ENCODE data around the gene ANKRD34B. TPM values are rescaled to one million over a fixed set of nuclear protein-coding genes. Genes with fewer than 3 reads are reported as not detected.

ANKRD34B gene
- total and polyA plus RNA-seq, 2 donors (not counting 1 experiment from before 2014, with no cell fraction given): not detected

DNA sequence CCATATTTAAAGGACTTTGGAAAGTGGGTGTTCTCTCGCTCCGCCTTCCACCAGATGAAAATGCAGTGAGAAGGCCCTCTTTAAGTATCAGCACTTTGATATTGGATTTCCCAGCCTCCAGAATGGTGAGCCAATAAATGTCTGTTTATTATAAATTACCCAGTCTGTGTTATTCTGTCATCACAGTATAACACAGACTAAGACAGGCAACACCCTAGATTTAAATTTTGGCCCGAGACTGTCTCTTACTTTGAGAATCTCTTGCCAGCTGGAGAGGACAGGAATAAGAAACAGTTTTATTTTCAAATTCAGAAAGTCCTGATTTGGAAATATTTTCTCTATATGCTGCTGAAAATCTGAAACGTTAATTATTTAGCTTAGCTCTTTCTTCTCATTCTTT lies 60.7 kb downstream of the ANKRD34B start:
- Histone ChIP-seq H3K36me3 (replicated peaks in 1 of 2; ENCODE audit: control extremely low read depth in 1 of 2, control insufficient read depth in 1 of 2, extremely low read depth in 1 of 2, insufficient read depth in 2 of 2, low read length in 1 of 2) (no peaks in the 10 kb centered on the region), H3K9ac (ENCODE audit: low read length) (no peak overlapping the region), H3K4me2 (replicated peaks; ENCODE audit: low read depth, low read length, poor library complexity, severe bottlenecking) (no peak overlapping the region), H3K27me3 (replicated peaks in 1 of 4; ENCODE audit: control extremely low read depth in 1 of 4, control insufficient read depth in 3 of 4, insufficient read depth in 4 of 4, low read length in 3 of 4) (no peaks in the 10 kb centered on the region), H2AFZ (ENCODE audit: insufficient read depth, low read depth, low read length, poor library complexity, severe bottlenecking) (no peak overlapping the region), H3K9me3 (ENCODE audit: control extremely low read depth in 1 of 3, control insufficient read depth in 2 of 3, insufficient read depth in 1 of 3, low read length in 2 of 3) (no peaks in the 10 kb centered on the region), H3K79me2 (ENCODE audit: control insufficient read depth, insufficient read depth, low read length) (no peaks in the 10 kb centered on the region), H3K4me1 (ENCODE audit: control insufficient read depth in 2 of 2, insufficient read depth in 2 of 2, low read length in 2 of 2) (no peaks in the 10 kb centered on the region), H4K20me1 (ENCODE audit: control insufficient read depth, insufficient read depth, low read length, poor library complexity, severe bottlenecking) (no peaks in the 10 kb centered on the region), H3K27ac (ENCODE audit: low read length in 2 of 2) (no peak overlapping the region), H3K4me3 (ENCODE audit: control extremely low read depth in 1 of 5, extremely low read depth in 1 of 5, insufficient read depth in 1 of 5, low read depth in 2 of 5, low read length in 4 of 5) (no peak overlapping the region)
- no peak for DNase-seq
- Mint-ChIP-seq H3K9me3 (ENCODE audit: insufficient read depth) (no peaks in the 10 kb centered on the region), H3K27ac (no peak overlapping the region), H3K27me3 (peaks cover 7% of the 10 kb centered on the region), H3K4me3 (no peak overlapping the region), H3K4me1 (no peaks in the 10 kb centered on the region)
- TF ChIP-seq EZH2 (IDR thresholded peaks at IDR 0.05; ENCODE audit: borderline replicate concordance, insufficient read depth, low read depth, low read length, poor library complexity, severe bottlenecking): no peak
- TF ChIP-seq, protein P1, sequence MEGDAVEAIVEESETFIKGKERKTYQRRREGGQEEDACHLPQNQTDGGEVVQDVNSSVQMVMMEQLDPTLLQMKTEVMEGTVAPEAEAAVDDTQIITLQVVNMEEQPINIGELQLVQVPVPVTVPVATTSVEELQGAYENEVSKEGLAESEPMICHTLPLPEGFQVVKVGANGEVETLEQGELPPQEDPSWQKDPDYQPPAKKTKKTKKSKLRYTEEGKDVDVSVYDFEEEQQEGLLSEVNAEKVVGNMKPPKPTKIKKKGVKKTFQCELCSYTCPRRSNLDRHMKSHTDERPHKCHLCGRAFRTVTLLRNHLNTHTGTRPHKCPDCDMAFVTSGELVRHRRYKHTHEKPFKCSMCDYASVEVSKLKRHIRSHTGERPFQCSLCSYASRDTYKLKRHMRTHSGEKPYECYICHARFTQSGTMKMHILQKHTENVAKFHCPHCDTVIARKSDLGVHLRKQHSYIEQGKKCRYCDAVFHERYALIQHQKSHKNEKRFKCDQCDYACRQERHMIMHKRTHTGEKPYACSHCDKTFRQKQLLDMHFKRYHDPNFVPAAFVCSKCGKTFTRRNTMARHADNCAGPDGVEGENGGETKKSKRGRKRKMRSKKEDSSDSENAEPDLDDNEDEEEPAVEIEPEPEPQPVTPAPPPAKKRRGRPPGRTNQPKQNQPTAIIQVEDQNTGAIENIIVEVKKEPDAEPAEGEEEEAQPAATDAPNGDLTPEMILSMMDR (IDR thresholded peaks at IDR 0.05): no peak
- no CpG with 5 or more reads among the region's 4 CpGs for WGBS (ENCODE audit: insufficient coverage)
- intact Hi-C loops (cut with micrococcal nuclease): no loop called here
- CTCF ChIA-PET: no interaction called here
- POLR2A ChIA-PET: no interaction called here
- ATAC-seq (ENCODE audit: low read depth): no peak

DNA sequence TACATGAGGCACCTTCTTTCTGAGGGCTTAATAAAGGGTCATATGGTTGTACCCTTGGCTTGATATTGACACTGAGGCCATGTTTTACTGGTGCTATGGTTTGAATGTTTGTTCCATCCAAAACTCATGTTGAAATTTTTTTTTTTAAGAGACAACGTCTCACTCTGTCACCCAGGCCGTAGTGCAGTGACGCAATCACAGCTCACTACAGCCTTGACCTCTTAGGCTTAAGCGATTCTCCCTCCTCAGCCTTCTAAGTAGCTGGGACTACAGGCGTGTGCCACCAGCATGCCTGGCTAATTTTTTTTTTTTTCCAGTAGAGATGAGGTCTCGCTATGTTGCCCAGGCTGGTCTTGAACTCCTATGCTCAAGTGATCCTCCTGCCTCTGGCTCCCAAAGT lies 61.2 kb downstream of the ANKRD34B start:
- Histone ChIP-seq H3K4me1 (ENCODE audit: control insufficient read depth in 2 of 2, insufficient read depth in 2 of 2, low read length in 2 of 2) (no peaks in the 10 kb centered on the region), H2AFZ (ENCODE audit: insufficient read depth, low read depth, low read length, poor library complexity, severe bottlenecking) (no peak overlapping the region), H3K36me3 (replicated peaks in 1 of 2; ENCODE audit: control extremely low read depth in 1 of 2, control insufficient read depth in 1 of 2, extremely low read depth in 1 of 2, insufficient read depth in 2 of 2, low read length in 1 of 2) (no peaks in the 10 kb centered on the region), H3K79me2 (ENCODE audit: control insufficient read depth, insufficient read depth, low read length) (no peaks in the 10 kb centered on the region), H3K9me3 (ENCODE audit: control extremely low read depth in 1 of 3, control insufficient read depth in 2 of 3, insufficient read depth in 1 of 3, low read length in 2 of 3) (no peaks in the 10 kb centered on the region), H3K4me3 (ENCODE audit: control extremely low read depth in 1 of 5, extremely low read depth in 1 of 5, insufficient read depth in 1 of 5, low read depth in 2 of 5, low read length in 4 of 5) (no peak overlapping the region), H3K27me3 (replicated peaks in 1 of 4; ENCODE audit: control extremely low read depth in 1 of 4, control insufficient read depth in 3 of 4, insufficient read depth in 4 of 4, low read length in 3 of 4) (no peaks in the 10 kb centered on the region), H3K27ac (ENCODE audit: low read length in 2 of 2) (no peak overlapping the region), H4K20me1 (ENCODE audit: control insufficient read depth, insufficient read depth, low read length, poor library complexity, severe bottlenecking) (no peaks in the 10 kb centered on the region), H3K4me2 (replicated peaks; ENCODE audit: low read depth, low read length, poor library complexity, severe bottlenecking) (no peak overlapping the region), H3K9ac (ENCODE audit: low read length) (no peak overlapping the region)
- Mint-ChIP-seq H3K9me3 (ENCODE audit: insufficient read depth) (no peaks in the 10 kb centered on the region), H3K27me3 (peaks cover 7% of the 10 kb centered on the region), H3K4me1 (peaks cover 4% of the 10 kb centered on the region), H3K4me3 (no peak overlapping the region), H3K27ac (no peak overlapping the region)
- no peak for TF ChIP-seq EZH2 (IDR thresholded peaks at IDR 0.05; ENCODE audit: borderline replicate concordance, insufficient read depth, low read depth, low read length, poor library complexity, severe bottlenecking)
- TF ChIP-seq, protein P1 (IDR thresholded peaks at IDR 0.05): no peak
- ChIA-PET POLR2A (no interaction called here), CTCF (no interaction called here)
- no peak for ATAC-seq (ENCODE audit: low read depth)
- intact Hi-C loops (cut with micrococcal nuclease): no loop called here
- WGBS (ENCODE audit: insufficient coverage): 100% methylated on average over 5 of the region's 6 CpGs
- no peak for DNase-seq
